Kidney (tissue), 14 donors: ENCODE data around the gene TMEM53. TPM values are rescaled to one million over a fixed set of nuclear protein-coding genes. Genes with fewer than 3 reads are reported as not detected.

ENCODE experiments used
- DNase-seq, 5 donors: peaks; one replicate each; pipeline ENCODE4 v3.0.0-alpha.2; 2013 to 2020
- FAIRE-seq: peaks from 2 replicates; lab custom pipeline; 2012; peaks lifted over from hg19 to GRCh38; lab: Jason Lieb, UNC
- H3K27ac ChIP-seq, 2 donors: one replicate each; pipeline ENCODE4 v1.7.0; 2013; ENCODE audit warnings: low read depth in 2 of 2, low read length in 2 of 2, inconsistent platforms in 1 of 2
- H3K27me3 ChIP-seq: one replicate; pipeline ENCODE4 v1.7.1; 2013; ENCODE audit warnings: low read length, inconsistent platforms; ENCODE audit not compliant: control insufficient read depth, insufficient read depth
- H3K36me3 ChIP-seq, 3 donors: one replicate each; pipeline versions ENCODE4 v1.7.0 to v1.7.1; 2013; ENCODE audit warnings: low read length in 3 of 3, control low read depth in 1 of 3, inconsistent platforms in 1 of 3; ENCODE audit not compliant: insufficient read depth in 3 of 3, control insufficient read depth in 2 of 3
- H3K4me1 ChIP-seq, 3 donors: one replicate each; pipeline versions ENCODE4 v1.7.0 to v1.7.1; 2013; ENCODE audit warnings: low read length in 3 of 3, inconsistent platforms in 1 of 3, low read depth in 1 of 3; ENCODE audit not compliant: control insufficient read depth in 2 of 3, insufficient read depth in 2 of 3
- H3K4me3 ChIP-seq, 3 donors: one replicate each; pipeline versions ENCODE4 v1.7.0 to v1.8.1; 2013; ENCODE audit warnings: low read length in 3 of 3, control low read depth in 1 of 3, inconsistent platforms in 1 of 3
- H3K9ac ChIP-seq, 3 donors: one replicate each; pipeline versions ENCODE4 v1.7.0 to v1.7.1; 2013; ENCODE audit warnings: low read length in 3 of 3, control low read depth in 1 of 3, inconsistent platforms in 1 of 3
- H3K9me3 ChIP-seq, 3 donors: one replicate each; pipeline versions ENCODE4 v1.7.0 to v1.7.1; 2013; ENCODE audit warnings: low read length in 3 of 3, control low read depth in 1 of 3, inconsistent platforms in 1 of 3; ENCODE audit not compliant: control insufficient read depth in 2 of 3, insufficient read depth in 1 of 3
- intact Hi-C: fragments of 100-400 bp; cut with DNase I; formaldehyde crosslinking; loops from one replicate; pipeline ENCODE4 v1.11.1; 2022
- polyA plus RNA-seq: library from polyadenylated mRNA; stranded (reverse); fragments of 350-450 nt; fragmentation: Illumina TruSeq; extraction: RNeasy Lipid Tissue Mini Kit (QIAGEN cat#74804); gene quantifications from one replicate; pipeline ENCODE4 v1.2.3, GENCODE V29; 2014; ENCODE audit warnings: low read depth, low replicate concordance; ENCODE audit not compliant: insufficient read depth
- total RNA-seq: library from RNA; stranded (reverse); fragmentation: NEBNext Ultra II Directional; extraction: Animal tissue kit (Norgen Biotek cat#: 25700); gene quantifications from one replicate; pipeline ENCODE4 v1.2.1, GENCODE V29; 2021
- TF ChIP-seq, protein P1 (sequence below): IDR thresholded peaks from 3 replicates; pipeline ENCODE4 v1.5.1; 2012; ENCODE audit warnings: mild to moderate bottlenecking, moderate library complexity, borderline replicate concordance; ENCODE audit not compliant: insufficient read depth; ENCODE audit errors: extremely low read depth
- donor health status: control.
- donor health status: control.
- donor health status: control.
- donor health status: control.
- donor health status: control.
- donor health status: DM: yes; HTN: yes; CAD: no.
- donor health status: Normal renal cell carcinoma (clear cell type).

The TMEM53 gene
- total and polyA plus RNA-seq, 2 donors from 2014 or later = 16.4 to 45.0 TPM

DNA sequence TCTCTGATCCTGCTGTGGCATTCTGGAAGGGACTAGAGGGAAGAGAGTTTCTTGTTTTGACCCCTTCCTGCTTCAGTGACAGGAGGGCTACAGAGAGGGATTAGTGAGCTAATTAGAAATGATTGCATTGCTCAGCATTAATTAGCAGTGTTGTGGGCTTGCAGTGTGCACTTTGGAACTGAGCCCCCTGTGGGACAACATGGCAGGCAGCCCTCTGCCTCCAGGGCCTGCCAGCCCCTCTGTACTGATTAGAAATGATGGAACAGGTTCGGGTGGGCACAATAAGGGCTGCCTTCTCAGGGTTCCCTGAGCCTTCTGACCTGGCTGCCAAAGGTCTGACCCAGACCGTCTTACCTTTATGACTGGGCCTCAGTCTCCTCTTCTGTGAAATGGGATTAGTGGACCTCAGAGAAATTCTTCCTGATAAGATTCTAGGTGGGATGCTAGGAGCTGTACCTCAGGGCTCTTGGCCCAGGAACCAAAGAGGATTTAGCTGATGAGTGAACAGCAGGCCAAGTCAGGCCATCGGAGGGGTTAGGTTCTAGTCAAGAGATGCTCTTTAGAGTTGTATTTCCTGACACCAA is 39.6 kb downstream of the TMEM53 start:
- peaks cover 8 to 31% (median 24%) of the 10 kb centered on the region in 3 donors for H3K36me3 ChIP-seq
- H3K9me3 ChIP-seq = no peaks in the 10 kb centered on the region
- DNase-seq (no peak), FAIRE-seq (no peak)
- no peaks in the 10 kb centered on the region for H3K27me3 ChIP-seq
- TF ChIP-seq, protein P1, sequence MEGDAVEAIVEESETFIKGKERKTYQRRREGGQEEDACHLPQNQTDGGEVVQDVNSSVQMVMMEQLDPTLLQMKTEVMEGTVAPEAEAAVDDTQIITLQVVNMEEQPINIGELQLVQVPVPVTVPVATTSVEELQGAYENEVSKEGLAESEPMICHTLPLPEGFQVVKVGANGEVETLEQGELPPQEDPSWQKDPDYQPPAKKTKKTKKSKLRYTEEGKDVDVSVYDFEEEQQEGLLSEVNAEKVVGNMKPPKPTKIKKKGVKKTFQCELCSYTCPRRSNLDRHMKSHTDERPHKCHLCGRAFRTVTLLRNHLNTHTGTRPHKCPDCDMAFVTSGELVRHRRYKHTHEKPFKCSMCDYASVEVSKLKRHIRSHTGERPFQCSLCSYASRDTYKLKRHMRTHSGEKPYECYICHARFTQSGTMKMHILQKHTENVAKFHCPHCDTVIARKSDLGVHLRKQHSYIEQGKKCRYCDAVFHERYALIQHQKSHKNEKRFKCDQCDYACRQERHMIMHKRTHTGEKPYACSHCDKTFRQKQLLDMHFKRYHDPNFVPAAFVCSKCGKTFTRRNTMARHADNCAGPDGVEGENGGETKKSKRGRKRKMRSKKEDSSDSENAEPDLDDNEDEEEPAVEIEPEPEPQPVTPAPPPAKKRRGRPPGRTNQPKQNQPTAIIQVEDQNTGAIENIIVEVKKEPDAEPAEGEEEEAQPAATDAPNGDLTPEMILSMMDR = no peak
- H3K4me1 ChIP-seq = peaks cover 0 to 20% (median 15%) of the 10 kb centered on the region in 3 donors
- no peak overlapping the region for H3K4me3 ChIP-seq
- intact Hi-C loops = no loop called here
- no peak overlapping the region for H3K27ac ChIP-seq
- no peak overlapping the region for H3K9ac ChIP-seq

DNA sequence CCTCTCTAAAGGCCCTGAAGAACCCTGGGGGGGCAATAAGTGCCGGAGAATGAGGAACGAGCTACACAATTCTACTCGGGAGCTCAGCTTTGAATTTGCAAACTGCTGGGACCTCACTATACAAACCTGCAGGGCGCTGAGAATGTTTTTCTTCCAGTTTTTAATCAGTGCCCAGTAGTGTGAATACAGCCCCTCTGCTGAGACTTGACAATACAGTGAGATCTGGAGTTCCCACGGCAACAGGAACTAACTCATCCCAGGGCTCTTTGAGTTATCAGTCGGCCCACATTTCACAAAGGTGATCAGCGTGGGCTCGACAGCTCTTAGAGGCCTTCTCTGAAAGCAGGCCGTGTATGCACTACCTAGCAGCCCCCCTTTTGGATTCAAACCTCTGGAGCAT is 41.7 kb downstream of the TMEM53 start:
- H3K27me3 ChIP-seq = no peaks in the 10 kb centered on the region
- H3K36me3 ChIP-seq = peaks cover 4 to 26% (median 15%) of the 10 kb centered on the region in 3 donors
- TF ChIP-seq, protein P1 = no peak
- peaks cover 0 to 20% (median 15%) of the 10 kb centered on the region in 3 donors for H3K4me1 ChIP-seq
- FAIRE-seq (no peak), DNase-seq (no peak)
- no peaks in the 10 kb centered on the region for H3K9me3 ChIP-seq
- intact Hi-C loops = no loop called here
- H3K9ac ChIP-seq = peak overlapping the region; percentile 9 to 88 (median 79)
- H3K4me3 ChIP-seq = peak overlapping the region; percentile 44 to 69 (median 56)
- peak overlapping the region in 1 of 2 donors; percentile 25 for H3K27ac ChIP-seq

DNA sequence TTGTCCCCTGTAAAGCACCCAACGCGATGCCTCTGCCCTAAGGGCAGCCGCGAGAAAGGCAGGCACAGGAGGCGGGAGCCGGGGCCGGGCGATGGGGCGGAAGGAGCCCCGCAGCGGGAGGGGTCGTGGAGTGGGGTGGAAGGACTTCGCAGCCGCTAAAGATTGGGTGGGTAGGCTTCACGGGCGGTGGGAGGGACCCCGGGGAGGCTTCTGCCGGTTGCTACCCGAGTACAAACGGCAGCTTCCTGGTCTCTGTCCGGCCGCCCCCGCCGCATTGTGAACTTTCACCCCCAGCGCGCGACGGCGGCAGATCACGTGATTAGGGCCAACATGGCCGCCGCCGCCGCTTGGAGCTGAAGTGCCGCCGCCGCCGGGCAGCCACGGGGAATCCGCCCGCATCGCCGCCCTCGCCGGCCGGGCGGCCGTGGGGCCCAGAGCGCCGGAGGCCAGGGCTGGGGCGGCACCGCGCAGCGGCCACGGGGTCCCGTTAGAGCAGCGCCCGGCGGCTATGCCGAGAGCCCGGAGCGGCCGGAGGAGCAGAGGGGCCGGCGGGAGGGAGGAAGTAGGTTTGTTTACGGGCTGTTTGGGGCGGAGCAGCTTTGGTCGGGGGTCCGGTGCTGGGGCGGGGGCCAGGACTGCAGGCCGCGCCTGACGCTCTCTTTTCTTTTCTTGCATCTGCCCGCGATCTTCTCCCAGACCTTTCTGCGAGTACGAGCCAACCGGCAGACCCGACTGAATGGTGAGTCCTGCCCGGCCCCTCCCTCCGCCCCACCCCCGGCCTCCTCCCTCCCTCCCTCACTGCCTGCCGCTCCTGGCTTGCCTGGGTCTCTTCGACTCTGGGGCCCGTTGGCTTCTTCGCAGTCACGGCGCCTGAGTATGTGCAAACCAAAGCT is 42.4 kb downstream of the TMEM53 start:
- H3K27me3 ChIP-seq = no peaks in the 10 kb centered on the region
- H3K9ac ChIP-seq = peak overlapping the region; percentile 9 to 88 (median 87)
- H3K4me3 ChIP-seq = peak overlapping the region; percentile 55 to 85 (median 60)
- FAIRE-seq = no peak
- TF ChIP-seq, protein P1 = no peak
- intact Hi-C loops = no loop called here
- H3K9me3 ChIP-seq = no peaks in the 10 kb centered on the region
- H3K4me1 ChIP-seq = peaks cover 0 to 20% (median 15%) of the 10 kb centered on the region in 3 donors
- peak; percentile 91 to 97 (median 94) for DNase-seq
- H3K27ac ChIP-seq = peak overlapping the region; percentile 83 to 89
- H3K36me3 ChIP-seq = peaks cover 4 to 22% (median 12%) of the 10 kb centered on the region in 3 donors
